HG02885 (cell line): ENCODE data around the gene RPUSD1.

ENCODE experiments used
- ATAC-seq: cut with Tn5 transposase; IDR thresholded peaks from one replicate; pipeline ENCODE4 v1.9.1; 2021; ENCODE audit warnings: mild to moderate bottlenecking; ENCODE audit not compliant: unreplicated experiment, poor library complexity

RPUSD1 gene

GRCh38 chr16:769184-769784 lies 18.9 kb downstream of the RPUSD1 start:
- ATAC-seq: no peak

GRCh38 chr16:768428-768827 lies 19.8 kb downstream of the RPUSD1 start:
- ATAC-seq: no peak

DNA sequence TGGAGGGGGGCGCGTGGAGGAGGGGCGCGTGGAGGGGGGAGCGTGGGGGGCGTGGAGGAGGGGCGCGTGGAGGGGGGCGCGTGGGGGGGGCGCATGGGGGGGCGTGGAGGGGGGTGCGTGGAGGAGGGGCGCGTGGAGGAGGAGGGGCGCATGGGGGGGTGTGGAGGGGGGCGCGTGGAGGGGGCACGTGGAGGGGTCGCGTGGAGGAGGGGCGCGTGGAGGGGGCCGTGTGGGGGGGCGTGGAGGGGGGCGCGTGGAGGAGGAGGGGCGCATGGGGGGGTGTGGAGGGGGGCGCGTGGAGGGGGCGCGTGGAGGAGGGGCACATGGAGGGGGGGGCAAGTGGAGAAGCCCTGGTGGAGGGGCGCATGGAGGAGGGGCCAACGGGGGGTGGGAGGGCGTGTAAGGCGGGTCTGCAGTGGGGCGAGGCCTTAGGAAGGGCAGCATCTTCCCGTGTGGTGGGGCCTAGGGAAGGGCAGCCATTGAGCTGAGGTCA lies 20.4 kb downstream of the RPUSD1 start:
- no peak for ATAC-seq

- ATAC-seq: no peak
These were observed 21.2 kb downstream of the RPUSD1 start for GRCh38 chr16:766820-767640.

- no peak for ATAC-seq
These were observed 22.0 kb downstream of the RPUSD1 start for GRCh38 chr16:766008-766819.

DNA sequence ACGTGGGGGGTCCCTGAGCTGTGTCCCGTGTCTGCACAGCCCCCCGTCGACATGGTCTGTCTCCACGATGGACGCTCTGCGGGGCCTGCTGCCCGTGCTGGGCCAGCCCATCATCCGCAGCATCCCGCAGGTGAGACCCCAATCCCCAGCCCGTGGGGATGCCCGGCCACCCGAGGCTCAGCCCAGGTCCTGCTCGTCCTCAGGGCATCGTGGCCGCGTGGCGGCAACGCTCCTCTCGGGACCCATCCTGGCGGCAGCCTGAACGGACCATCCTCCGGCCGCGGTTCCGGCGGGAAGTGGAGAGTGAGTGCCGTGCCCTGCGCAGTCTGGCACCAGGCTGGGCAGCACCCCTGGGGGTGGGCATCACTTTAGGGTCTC lies 22.7 kb downstream of the RPUSD1 start:
- ATAC-seq: no peak

GRCh38 chr16:764848-765487 lies 23.2 kb downstream of the RPUSD1 start:
- ATAC-seq: no peak

DNA sequence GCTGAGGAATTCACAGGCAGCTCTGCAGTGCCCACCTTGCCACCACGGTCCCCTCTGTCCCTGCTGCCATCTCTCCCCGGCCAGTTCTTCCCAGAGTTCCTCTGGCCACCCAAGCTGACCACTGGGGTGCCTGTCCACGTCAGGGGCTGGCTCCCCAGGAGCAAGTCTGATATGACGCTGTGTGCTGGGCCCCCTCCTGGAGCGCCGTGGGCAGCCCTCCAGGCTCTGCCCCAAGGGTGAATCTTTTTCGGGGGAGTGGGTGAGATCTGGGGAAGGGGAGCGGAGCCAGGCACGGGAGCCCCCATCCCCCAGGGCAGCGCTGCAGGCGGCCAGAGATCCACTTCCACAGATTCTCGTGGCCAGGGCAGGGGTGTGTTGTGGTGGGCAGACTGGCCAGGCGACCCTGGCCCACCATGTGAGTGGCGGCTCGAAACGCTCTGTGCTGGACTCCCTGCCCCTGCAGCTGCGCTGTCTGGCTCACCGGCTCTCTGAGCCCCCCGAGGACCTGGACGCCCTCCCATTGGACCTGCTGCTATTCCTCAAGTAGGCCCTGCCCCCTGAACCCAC lies 23.9 kb downstream of the RPUSD1 start:
- ATAC-seq: no peak

GRCh38 chr16:763369-764183 lies 24.6 kb downstream of the RPUSD1 start:
- no peak for ATAC-seq

DNA sequence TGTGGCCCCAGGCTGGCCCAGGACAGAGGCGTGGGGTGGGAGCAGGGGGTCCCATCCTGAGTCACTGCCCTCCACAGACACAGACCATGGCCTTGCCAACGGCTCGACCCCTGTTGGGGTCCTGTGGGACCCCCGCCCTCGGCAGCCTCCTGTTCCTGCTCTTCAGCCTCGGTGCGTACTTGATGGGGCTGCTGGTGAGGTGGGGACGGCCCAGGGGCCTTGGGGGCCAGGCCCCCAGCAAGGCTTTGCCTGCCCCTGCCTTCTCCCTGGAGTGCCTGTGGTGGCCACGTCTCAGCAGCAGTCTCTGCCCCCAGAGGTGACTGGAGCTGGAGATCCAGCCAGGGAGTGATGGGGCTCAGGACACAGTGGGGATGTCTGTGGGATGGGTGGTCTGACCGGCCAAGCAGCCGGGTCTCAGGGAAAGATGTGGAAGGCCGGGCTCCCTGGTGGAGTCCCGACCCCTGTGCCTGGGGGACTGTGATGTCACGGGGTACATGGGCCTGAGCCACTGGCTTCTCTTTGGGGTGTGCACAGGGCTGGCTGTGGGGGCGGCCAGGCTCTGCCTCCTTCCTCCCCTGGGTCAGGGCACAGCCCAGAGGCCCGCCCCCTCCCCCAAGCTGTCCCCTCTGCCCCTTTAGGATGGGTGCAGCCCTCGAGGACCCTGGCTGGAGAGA lies 25.4 kb downstream of the RPUSD1 start:
- ATAC-seq: no peak

DNA sequence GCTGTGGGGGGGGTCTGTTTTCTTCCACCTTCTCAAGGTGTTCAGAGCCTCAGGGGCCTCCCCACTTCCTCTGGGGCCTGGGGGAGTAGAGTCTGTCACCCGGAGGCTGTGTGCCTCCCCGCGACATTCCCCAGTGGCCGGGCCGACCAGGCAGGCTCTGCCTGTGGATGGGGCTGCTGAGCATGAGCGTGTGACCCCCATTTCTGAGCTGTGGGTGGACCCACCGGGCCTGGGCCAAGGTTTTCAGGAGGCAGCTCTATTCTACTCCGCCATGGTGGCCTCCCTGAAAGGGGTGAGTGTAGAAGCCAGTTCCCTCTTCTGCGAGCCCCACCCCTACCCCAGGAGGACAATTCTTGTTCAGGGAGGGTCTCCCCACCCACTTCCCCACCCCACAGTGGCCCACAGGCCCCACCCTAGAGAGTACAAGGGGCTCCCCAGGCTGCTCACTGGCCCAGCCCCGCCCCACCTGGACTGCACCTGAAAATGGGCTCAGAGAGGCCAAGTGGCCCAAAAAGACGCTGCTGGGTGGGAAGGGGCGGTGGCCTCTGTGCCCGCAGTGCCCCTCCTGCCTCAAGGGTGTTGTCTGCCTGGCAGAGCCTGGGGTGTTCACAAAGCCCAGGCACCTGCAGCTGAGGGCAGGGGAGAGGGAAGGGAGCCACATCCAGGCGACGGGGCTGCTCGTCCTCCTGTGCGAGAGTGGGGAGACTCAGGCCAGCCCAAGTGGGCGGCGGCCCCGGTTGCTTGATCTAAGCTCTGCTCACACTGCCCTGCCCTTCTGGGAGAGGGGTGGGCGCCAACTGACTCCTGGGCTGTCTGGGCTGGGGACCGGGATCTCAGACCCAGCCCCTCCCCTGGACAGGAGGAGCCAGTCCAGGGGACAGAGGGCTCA lies 26.3 kb downstream of the RPUSD1 start:
- no peak for ATAC-seq

DNA sequence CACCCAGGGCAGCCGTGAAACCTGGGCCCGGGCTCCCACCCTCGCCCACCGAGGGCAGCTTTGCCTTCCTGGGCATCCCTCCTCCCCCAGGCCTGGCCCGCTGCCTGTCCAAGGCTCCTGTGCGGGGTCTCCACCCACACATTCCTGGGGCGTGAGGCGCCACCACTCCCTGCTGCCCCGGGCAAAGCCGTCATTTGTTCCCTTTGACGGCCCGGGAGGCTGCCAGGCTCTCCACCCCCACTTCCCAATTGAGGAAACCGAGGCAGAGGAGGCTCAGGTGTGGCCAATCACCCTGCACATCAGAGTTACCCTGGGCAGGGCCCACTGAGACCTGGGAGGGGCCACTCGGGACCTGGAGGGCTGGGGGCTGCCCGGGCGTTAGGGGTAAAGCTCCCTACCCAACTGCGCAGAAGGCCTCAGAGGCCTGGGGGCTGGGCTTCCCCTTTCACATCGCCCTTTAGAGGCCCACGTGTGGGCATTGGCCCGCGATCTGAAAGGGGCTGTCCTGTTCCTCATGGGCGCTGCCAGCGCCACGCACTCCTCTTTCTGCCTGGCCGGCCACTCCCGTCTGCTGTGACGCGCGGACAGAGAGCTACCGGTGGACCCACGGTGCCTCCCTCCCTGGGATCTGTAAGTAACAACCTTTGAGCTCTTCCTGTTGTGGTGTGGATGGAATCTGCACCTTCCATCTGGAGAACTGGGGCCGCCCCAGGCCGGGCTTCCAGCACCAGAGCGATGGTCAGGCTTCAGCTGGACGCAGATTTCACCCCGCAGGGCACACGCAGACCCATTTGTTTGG lies 27.4 kb downstream of the RPUSD1 start, which contains the start of gene MSLN:
Gene MSLN (plus strand): TSS at position 190 of the 799 bp plus-strand sequence. CDS start 1,947 bp downstream, outside the sequence.
- no peak for ATAC-seq

DNA sequence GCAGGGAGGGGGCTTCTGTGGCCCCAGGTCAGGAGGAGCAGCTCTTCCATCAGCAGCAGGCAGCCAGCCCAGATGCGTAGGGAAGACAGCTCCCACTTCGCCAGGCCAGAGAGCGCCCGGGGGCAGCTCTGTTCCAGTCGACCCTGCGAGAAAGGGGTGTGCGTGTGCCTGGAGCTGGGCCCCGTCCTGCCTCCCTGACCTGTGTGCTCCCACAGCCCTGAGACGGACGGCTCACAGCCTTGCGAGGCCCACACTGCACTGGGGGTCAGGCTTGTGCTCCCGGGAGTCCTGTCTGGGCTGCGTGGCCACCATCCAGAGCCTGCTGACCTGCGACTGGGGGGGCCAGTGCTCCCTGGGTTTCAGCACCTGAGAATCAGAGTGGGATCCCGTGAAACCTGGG lies 28.1 kb downstream of the RPUSD1 start:
- no peak for ATAC-seq

GRCh38 chr16:759110-759910 lies 28.9 kb downstream of the RPUSD1 start:
- ATAC-seq: no peak

DNA sequence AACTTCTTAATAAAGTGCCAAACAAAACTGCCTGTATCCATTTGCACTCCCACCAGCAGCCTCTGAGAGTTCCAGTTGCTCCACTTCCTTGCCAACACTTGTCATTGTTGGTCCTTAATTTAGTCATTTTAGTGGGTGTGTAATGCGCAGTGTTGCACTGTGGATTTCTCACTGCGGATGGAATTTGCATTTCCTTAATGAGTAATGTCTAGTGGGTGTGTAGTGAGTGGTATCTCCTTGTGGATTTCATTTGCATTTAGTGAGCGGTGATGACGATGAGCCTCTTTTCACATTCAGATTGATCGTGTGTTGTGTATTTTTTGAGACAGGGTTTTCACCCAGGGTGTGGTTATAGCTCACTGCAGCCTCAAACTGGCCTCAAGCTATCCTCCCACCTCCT lies 31.8 kb downstream of the RPUSD1 start:
- ATAC-seq: no peak

GRCh38 chr16:754656-755055 lies 33.5 kb downstream of the RPUSD1 start:
- no peak for ATAC-seq
